Motor neuron (in vitro differentiated cells): Measurements from ENCODE around the gene NAP1L4. TPM values are rescaled to one million over a fixed set of nuclear protein-coding genes. Genes with fewer than 3 reads are reported as not detected.

ENCODE experiments used
- ATAC-seq, 8 experiments: fragments of 200-7000 bp; cut with Tn5 transposase; replicated peaks in 6 of 8; 2 replicates each; pipeline ENCODE4 v1.8.0; 2021; ENCODE audit warnings: mild to moderate bottlenecking in 8 of 8, moderate library complexity in 8 of 8
- H3K27ac ChIP-seq, 2 donors: fragments of 250-450 bp; sonication (Bioruptor Pico); 2 replicates each; pipeline ENCODE4 v1.9.0; 2021; ENCODE audit warnings: antibody characterized with exemption in 2 of 2, mild to moderate bottlenecking in 2 of 2, moderate library complexity in 1 of 2
- H3K4me1 ChIP-seq, 2 donors: fragments of 250-450 bp; sonication (Bioruptor Pico); replicated peaks in 1 of 2; 2 replicates each; pipeline ENCODE4 v1.6.1; 2021; ENCODE audit warnings: antibody characterized with exemption in 2 of 2, mild to moderate bottlenecking in 2 of 2, moderate library complexity in 1 of 2
- H3K4me3 ChIP-seq, 5 donors: fragments of 250-450 bp; sonication (Bioruptor Pico); 2 replicates each; pipeline ENCODE4 v1.9.0; 2021; ENCODE audit warnings: antibody characterized with exemption in 5 of 5, mild to moderate bottlenecking in 5 of 5, moderate library complexity in 4 of 5
- WGBS, 10 experiments: fragments of 450-650 bp; shearing (Covaris generic); methylation state at CpG; one replicate each; pipeline ENCODE4 v1.0.0; 2022; 5-methylcytosine and 5-hydroxymethylcytosine counted together
- in situ Hi-C, 9 experiments: fragments of 400-800 bp; cut with MboI; loops; one replicate each; pipeline ENCODE4 v1.15.0; 2021; ENCODE audit warnings: low sequenced_read_pairs in 9 of 9, low pct_unique_long_range_greater_than_20kb in 2 of 9; ENCODE audit not compliant: unreplicated experiment in 9 of 9
- total RNA-seq, 8 experiments: library from RNA; unstranded; fragments of 300-600 nt; gene quantifications; 2 replicates each; pipeline versions ENCODE4 v1.2.3 to v1.2.4, GENCODE V29; 2022

NAP1L4 gene
- total RNA-seq, 8 experiments from 2014 or later, result 92.6 to 166 (median 122) TPM

DNA sequence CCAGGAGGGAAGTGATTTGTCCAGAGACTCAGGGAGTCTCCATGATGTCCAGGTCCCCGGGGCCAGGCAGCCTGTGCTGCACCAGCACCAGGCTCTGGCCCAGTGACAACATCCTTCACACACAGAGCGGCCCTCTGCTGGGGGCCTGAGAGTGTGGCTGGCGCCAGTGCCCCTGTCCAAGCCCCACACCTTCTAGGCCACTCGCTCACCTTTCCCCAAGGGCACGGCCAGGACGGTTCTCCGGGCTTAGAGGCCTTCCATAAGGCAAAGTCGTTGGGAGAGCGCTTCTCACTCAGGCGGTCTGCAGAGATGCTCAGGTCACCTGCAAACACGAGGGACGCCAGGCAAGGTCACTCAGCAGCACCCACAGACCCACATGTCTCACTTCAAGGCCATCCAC is 27.9 kb upstream of the NAP1L4 start:
- ATAC-seq, result no peak
- in situ Hi-C loops, result no loop called here
- H3K4me1 ChIP-seq, result no peaks in the 10 kb centered on the region
- 91 to 100% (median 98%) methylated on average over 1 to 11 of the region's 12 CpGs; no CpG with 5 or more reads in 4 of the 10 experiments for WGBS, 10 experiments
- H3K4me3 ChIP-seq, result no peak overlapping the region
- no peak overlapping the region for H3K27ac ChIP-seq

DNA sequence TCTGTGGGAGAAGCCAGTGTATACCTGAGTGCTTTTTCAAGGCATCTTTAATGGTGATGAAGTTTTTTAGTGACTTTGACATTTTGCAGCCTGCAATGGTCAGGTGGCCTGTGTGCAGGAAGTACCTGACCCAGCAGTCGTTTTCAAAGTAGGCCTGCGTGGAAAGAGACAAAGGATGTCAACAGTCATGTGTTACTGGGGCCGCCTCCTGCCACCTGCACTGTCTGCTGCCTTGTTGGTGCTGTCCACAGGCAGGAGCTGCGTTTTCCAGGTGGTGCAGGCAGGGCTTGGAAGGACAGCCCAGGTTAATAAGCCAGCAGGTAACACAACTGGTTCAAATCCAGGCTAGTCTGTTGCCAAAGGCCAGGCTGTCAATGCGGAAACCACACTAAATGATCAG is 26.5 kb upstream of the NAP1L4 start:
- WGBS, 10 experiments, result 56 to 100% (median 100%) methylated on average over 1 to 4 of the region's 5 CpGs; no CpG with 5 or more reads in 3 of the 10 experiments
- H3K4me1 ChIP-seq, result no peaks in the 10 kb centered on the region
- no peak overlapping the region for H3K4me3 ChIP-seq
- no peak for ATAC-seq
- in situ Hi-C loops, result no loop called here
- H3K27ac ChIP-seq, result no peak overlapping the region

DNA sequence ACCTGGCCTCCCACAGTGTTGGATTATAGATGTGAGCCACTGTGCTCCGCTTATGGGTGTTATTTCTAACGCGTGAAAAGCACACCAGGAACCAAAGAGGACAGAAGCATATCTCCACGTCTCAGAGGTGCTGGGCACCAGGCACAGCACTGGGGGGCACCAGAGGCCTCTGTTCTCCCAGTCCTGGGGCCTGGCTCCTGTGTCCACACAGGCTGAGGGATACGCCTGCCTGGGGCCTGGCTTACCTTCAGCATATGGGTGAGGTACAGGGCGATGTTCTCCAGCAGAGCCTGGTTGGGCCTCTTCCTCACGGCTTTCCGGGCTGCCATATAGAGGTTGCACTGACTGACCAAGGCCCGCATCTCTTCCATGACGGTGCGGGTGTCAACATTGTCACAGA is 24.7 kb upstream of the NAP1L4 start:
- Histone ChIP-seq H3K27ac (no peak overlapping the region), H3K4me1 (no peaks in the 10 kb centered on the region), H3K4me3 (no peak overlapping the region)
- 96 to 100% (median 97%) methylated on average over 3 to 6 of the region's 11 CpGs; no CpG with 5 or more reads in 7 of the 10 experiments for WGBS, 10 experiments
- in situ Hi-C loops, result no loop called here
- peak in 1 of 8 experiments; percentile 38 for ATAC-seq

DNA sequence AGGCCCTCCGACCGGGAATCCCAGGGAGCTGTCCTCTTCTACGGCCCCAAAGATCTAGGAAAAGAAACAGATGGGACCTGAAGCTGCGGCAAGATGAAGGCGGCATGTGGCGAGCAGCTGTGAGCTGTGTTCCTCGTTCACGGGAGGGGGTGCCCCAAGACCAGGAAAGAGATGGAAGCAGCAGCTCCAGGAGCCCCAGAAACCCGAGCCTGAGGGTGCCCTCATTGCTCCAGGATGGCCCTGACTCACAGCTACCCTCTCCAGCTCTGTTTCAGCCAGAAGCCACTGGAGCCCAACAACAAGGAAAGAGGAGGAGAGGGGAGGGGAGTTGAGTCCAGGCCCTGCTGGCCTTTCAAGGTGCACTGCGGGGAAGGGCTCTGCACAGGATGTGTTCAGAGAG is 23.7 kb upstream of the NAP1L4 start:
- ATAC-seq, result no peak
- in situ Hi-C loops, result no loop called here
- Histone ChIP-seq H3K4me3 (no peak overlapping the region), H3K4me1 (no peaks in the 10 kb centered on the region), H3K27ac (no peak overlapping the region)
- WGBS, 10 experiments, result 60 to 100% (median 80%) methylated on average over 1 to 7 of the region's 10 CpGs; no CpG with 5 or more reads in 6 of the 10 experiments

DNA sequence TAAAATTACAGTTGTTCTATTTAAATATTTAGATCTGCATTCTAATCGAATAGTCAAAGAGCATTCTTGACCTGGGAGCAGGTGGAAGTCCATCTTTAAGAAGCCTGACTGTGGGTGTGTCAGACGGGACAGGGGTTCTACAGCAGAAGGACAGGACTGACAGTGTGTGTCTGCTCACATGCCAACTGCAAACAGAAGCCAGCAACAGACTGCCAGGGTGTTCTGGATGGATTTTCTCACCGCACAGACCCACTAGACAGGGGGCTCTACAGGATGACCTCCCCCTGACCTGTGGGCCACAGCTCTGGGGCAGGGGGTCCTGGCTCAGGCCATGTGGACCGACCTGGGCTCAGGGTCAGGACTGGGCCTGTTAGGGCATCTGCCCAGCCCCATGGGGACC is 22.8 kb upstream of the NAP1L4 start:
- H3K4me1 ChIP-seq, result no peaks in the 10 kb centered on the region
- H3K4me3 ChIP-seq, result no peak overlapping the region
- H3K27ac ChIP-seq, result no peak overlapping the region
- WGBS, 10 experiments, result 60 to 100% (median 85%) methylated on average over 1 to 4 of the region's 4 CpGs; no CpG with 5 or more reads in 3 of the 10 experiments
- ATAC-seq, result no peak
- in situ Hi-C loops, result no loop called here

DNA sequence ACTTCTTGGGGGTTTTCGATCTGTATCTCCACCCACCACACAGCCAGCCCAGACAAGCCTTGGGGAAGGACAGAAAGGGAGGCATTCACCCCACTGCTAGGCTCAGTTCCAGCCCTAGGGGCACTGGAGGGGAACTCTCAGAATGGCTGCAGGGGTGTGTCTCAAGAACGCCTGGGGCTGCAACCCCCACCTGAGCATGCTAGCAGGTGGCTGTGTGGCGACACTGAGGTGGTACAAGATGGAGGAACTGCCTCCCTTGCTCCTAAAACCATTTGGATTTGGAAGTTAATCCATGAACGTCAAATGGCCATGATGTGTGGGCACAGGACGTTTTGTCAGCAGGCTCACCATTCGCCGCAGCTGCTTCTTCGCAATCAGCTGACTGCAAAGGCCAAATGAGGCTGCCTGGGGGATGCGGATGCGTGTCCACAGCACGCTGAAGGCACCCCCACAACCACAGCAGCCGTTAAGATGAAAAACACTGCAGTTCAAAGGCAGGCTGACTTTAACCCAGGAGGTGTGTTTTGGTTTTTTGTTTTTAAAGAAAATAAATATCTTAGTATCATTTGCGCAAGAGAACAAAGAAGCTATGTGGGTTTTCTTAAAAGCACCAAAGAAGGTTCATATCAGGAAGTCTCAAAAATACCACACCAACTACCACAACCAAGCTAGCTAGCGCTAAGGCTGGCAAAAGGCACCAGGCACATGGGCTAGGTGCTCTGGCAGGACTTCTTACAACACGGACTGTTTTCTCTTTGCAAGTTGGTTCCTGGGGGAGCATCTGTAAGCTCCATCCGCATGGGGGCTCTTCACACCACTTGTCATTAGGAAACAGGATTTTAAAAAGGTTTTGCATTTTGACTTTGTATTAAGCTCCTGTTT is 22.2 kb upstream of the NAP1L4 start:
- Histone ChIP-seq H3K27ac (no peak overlapping the region), H3K4me1 (no peaks in the 10 kb centered on the region), H3K4me3 (no peak overlapping the region)
- peak in 2 of 8 experiments; percentile 18 to 30 for ATAC-seq
- in situ Hi-C loops, result no loop called here
- WGBS, 10 experiments, result 67 to 100% (median 88%) methylated on average over 1 to 8 of the region's 16 CpGs

DNA sequence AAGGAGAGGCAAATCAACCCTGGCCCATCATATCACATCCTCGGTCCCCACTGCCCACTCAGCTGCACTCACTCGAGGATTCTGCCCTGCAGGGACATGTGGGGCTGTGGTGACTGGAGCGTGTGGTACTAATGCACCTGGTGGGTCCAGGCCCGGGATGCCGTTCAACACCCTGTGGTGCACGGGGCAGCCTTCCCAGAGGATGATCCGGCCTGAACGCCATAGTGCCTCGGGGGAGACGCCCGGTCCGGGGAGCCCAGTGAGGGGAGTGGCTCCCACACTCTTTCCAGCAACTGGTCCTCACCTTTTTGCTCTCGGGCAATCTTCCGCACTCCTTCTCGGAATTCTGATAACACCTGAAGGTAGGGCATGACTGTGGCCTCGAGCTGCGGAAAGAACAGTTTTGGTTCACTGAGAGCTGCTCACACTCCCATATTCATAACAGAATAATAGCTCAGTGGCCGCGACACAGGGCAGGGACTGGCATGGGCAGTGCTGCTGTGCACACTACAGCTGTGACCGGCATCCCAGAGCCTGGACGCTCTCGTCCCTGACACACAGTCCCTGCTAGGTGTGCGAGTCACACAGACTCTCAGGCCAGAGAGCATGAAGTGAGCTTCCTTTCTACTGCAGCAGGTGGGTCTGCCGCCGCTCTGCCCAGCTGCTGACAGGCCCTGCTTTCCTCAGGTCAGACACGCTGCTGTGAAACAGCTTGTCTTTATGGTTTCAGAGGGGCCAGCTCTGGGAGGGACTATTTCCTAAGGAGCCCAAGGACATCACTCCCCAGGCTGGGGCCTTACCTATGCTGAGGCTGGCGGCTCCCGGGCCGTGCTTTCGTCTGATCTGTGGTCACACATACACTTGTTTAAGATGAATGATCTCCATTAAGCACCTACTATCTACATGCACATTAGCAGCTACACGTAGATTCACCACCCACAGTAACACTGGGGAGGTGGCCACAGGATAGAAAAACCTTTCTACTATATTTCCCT is 20.1 kb upstream of the NAP1L4 start:
- peak in 1 of 8 experiments; percentile 15 for ATAC-seq
- no peak overlapping the region for H3K27ac ChIP-seq
- no peak overlapping the region for H3K4me3 ChIP-seq
- in situ Hi-C loops, result no loop called here
- H3K4me1 ChIP-seq, result no peaks in the 10 kb centered on the region
- 60 to 100% (median 93%) methylated on average over 1 to 18 of the region's 31 CpGs; no CpG with 5 or more reads in 4 of the 10 experiments for WGBS, 10 experiments

DNA sequence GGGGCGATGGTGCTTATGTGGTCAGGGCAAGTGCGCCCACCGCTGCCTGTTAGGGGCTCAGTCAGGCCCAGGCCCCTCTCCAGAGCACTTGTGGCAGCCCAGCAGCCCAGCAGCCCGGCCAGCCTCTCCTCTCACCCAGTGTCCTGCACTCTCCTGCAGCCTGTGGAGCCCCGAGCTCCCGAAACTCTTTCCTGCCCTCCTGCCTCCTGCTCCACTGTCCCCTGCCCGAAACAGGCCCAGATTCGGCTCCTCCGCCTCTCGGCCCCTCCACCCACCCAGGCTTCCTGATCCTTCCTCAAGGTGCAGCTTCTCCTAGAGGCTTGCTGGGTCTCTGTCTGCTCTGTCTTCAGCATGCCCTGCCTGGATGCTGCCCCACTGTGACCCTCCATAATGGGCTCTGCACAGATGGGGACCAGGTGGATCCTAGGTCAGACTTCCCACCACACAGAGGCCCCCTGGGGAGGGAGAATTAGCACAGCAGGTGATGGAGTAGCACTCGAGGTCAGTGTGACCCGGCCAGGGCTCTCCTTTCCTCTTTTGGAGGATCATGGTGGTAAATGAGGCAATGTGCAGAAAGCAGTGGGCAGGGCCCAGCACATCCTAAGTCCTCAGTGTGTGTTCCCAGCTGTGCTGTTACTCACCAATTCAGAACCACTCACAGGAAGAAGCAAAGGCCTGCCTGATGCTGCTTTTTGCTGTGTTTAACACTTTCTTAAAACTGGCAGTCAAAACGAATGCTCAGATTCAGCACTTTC is 18.6 kb upstream of the NAP1L4 start:
- H3K4me1 ChIP-seq, result no peaks in the 10 kb centered on the region
- 30 to 100% (median 92%) methylated on average over 1 to 9 of the region's 13 CpGs; no CpG with 5 or more reads in 5 of the 10 experiments for WGBS, 10 experiments
- no peak overlapping the region for H3K27ac ChIP-seq
- in situ Hi-C loops, result no loop called here
- no peak overlapping the region for H3K4me3 ChIP-seq
- peak in 2 of 8 experiments; percentile 7 to 11 for ATAC-seq

DNA sequence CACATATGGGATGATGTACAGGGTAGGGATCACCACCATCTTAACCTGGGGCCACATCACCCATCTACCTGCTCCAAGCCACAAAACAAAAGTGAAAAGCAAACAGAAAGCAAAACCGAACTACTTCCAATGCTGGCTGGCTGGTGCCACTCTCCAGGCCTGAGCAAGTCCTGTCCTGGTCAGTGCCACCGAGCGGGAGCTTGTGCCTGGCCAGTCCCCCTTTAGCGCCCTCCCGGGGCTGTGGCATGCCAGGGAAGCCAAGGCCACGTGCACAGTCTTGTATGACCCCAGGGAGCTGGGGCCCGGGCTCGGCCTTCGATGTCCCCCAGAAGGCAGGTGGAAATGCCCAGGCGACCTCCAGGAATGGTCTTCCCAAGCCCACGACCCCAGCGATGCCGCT is 17.9 kb upstream of the NAP1L4 start:
- in situ Hi-C loops, result no loop called here
- no peak for ATAC-seq
- WGBS, 10 experiments, result 93 to 97% methylated on average over 3 to 7 of the region's 13 CpGs; no CpG with 5 or more reads in 8 of the 10 experiments
- H3K4me3 ChIP-seq, result no peak overlapping the region
- no peak overlapping the region for H3K27ac ChIP-seq
- H3K4me1 ChIP-seq, result no peaks in the 10 kb centered on the region

DNA sequence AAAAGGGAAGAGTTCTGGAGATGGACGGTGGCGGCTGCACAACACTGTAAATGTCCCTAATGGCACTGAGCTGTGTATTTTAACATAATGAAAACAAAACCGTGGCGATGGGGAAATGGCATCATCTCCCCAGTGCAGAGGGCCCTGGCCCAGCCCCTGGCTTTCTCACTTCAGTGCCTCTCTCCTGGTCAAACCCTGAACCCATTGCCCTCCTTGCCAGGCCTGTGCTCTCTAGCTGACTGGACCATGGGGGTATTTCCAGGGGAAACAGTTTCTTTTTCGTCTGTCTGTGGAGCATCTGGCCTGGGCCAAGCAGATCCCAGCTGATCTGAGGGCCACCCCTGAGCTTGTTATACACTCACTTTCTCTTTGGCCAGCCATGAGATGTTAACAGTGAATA is 17.4 kb upstream of the NAP1L4 start:
- ATAC-seq, result no peak
- Histone ChIP-seq H3K4me3 (no peak overlapping the region), H3K4me1 (no peaks in the 10 kb centered on the region), H3K27ac (no peak overlapping the region)
- 17 to 100% (median 88%) methylated on average over 1 to 4 of the region's 5 CpGs; no CpG with 5 or more reads in 5 of the 10 experiments for WGBS, 10 experiments
- in situ Hi-C loops, result no loop called here

DNA sequence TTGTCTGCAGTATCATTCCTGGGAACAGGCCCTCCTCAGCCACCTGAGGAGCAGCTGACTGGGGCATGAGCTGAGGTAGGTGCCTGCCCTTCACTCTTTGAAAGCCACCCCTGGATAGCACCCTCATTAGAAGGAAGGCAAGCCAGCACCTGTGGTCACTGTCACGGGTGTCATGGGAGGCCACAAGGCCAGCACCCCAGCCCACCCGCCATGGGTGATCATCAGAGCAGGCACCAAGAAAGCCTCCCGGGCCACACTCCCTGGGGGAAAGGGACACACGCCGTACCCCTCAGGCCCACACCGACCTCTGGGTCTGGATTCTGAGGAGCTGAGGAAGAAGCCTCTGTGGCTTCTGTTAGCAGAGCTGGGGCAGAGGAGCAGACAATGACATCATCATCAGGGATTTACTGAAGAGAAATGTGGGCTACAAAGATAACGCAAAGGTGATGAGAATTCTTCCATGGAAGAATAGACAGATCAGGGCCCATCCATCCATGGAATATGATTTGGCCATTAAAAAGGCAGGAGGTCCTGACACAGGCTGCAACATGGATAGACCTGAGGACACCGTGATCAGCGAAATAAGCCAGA is 16.7 kb upstream of the NAP1L4 start:
- H3K4me1 ChIP-seq, result no peaks in the 10 kb centered on the region
- no peak overlapping the region for H3K27ac ChIP-seq
- H3K4me3 ChIP-seq, result no peak overlapping the region
- in situ Hi-C loops, result no loop called here
- WGBS, 10 experiments, result 92 to 100% (median 100%) methylated on average over 1 to 9 of the region's 9 CpGs; no CpG with 5 or more reads in 3 of the 10 experiments
- ATAC-seq, result no peak

DNA sequence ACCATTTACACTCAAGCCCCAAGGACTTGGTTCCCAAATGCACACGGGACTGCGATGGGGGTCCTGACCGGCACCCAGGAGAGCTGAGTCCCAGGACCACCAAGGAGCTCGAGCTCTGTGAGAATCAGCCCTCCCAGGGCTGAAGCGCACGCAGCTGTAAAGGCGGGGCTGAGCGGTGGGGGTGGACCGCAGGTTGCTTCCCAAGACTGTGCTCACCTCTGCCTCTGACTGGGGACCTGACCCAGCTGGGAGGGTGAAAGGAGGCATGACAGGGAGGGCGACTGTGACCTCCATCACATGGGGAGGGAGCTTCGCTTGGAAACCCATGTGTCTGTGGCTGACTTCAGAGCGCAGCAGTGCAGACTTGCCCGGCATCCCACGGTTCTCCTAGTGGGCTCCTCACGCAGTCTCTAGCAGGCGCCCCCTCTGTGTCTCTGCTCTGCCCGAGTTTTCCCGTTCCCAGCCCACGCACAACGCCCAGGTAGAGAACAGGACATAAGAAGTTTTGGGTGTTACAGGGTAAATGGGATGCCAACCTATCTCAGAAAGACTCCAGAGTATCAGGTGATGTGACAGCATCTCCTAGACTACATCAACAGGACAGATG is 15.4 kb upstream of the NAP1L4 start:
- H3K4me1 ChIP-seq, result no peaks in the 10 kb centered on the region
- in situ Hi-C loops, result no loop called here
- no peak for ATAC-seq
- H3K4me3 ChIP-seq, result no peak overlapping the region
- 80 to 100% (median 96%) methylated on average over 3 to 9 of the region's 20 CpGs; no CpG with 5 or more reads in 5 of the 10 experiments for WGBS, 10 experiments
- no peak overlapping the region for H3K27ac ChIP-seq
